HG03097 (cell line): ENCODE results near the gene PRCC.
A peak's percentile ranks its signal among the peaks of the same experiment; 100 is the strongest.

ENCODE experiments used
- ATAC-seq: cut with Tn5 transposase; IDR thresholded peaks from one replicate; pipeline ENCODE4 v1.9.1; 2021; ENCODE audit not compliant: unreplicated experiment, low FRiP score

PRCC gene

GRCh38 chr1:156811168-156811567, 43.8 kb downstream of the PRCC start:
- no peak for ATAC-seq

- no peak for ATAC-seq
These were observed 45.1 kb downstream of the PRCC start for GRCh38 chr1:156812293-156812990.

- no peak for ATAC-seq
These were observed 46.0 kb downstream of the PRCC start for GRCh38 chr1:156813298-156813697.

GRCh38 chr1:156813750-156814570, 46.6 kb downstream of the PRCC start:
- no peak for ATAC-seq

GRCh38 chr1:156814571-156815260, 47.4 kb downstream of the PRCC start:
- no peak for ATAC-seq

- no peak for ATAC-seq
These were observed 48.0 kb downstream of the PRCC start for GRCh38 chr1:156815307-156815826.

GRCh38 chr1:156815961-156816422, 48.7 kb downstream of the PRCC start:
- no peak for ATAC-seq

GRCh38 chr1:156816561-156817328, 49.4 kb downstream of the PRCC start, which contains the start of gene SH2D2A:
SH2D2A (minus strand) TSS chr1:156816848; CDS start chr1:156816708, 140 bp downstream.
- ATAC-seq = peak; percentile 69

GRCh38 chr1:156821801-156822200, 54.5 kb downstream of the PRCC start:
- no peak for ATAC-seq

- ATAC-seq = no peak
These were observed 55.3 kb downstream of the PRCC start for GRCh38 chr1:156822680-156823079.

GRCh38 chr1:156823210-156823790, 56.0 kb downstream of the PRCC start:
- no peak for ATAC-seq

GRCh38 chr1:156826630-156827029, 59.3 kb downstream of the PRCC start:
- ATAC-seq = no peak

- no peak for ATAC-seq
These were observed 61.2 kb downstream of the PRCC start for GRCh38 chr1:156828400-156829124.

- ATAC-seq = no peak
These were observed 65.1 kb downstream of the PRCC start for GRCh38 chr1:156832434-156832833.

GRCh38 chr1:156833603-156834002, 66.3 kb downstream of the PRCC start:
- no peak for ATAC-seq

- ATAC-seq = no peak
These were observed 67.0 kb downstream of the PRCC start for GRCh38 chr1:156834322-156834721.

- ATAC-seq = no peak
These were observed 68.8 kb downstream of the PRCC start for GRCh38 chr1:156836041-156836654.

GRCh38 chr1:156836892-156837291, 69.6 kb downstream of the PRCC start:
- ATAC-seq = no peak

- no peak for ATAC-seq
These were observed 71.6 kb downstream of the PRCC start for GRCh38 chr1:156838972-156839371.
